Heart right ventricle (tissue), 16 donors: Measurements from ENCODE around the gene ZFAND6. TPM values are rescaled to one million over a fixed set of nuclear protein-coding genes. Genes with fewer than 3 reads are reported as not detected.

ENCODE experiments used
- ATAC-seq, 8 donors: fragments of 200-7000 bp; cut with Tn5 transposase; one replicate each; pipeline ENCODE4 v1.9.1; 2020; ENCODE audit warnings: mild to moderate bottlenecking in 8 of 8, moderate library complexity in 8 of 8, moderate number of reproducible peaks in 1 of 8
- DNase-seq, 2 donors: peaks; one replicate each; pipeline ENCODE4 v3.0.0-alpha.2; 2020
- H3K27ac ChIP-seq, 10 donors: fragments of 200-600 bp; sonication (generic) in 2 of 10; one replicate each; pipeline versions ENCODE4 v1.5.0 to v1.8.0; 2020 to 2022; ENCODE audit warnings: mild to moderate bottlenecking in 3 of 10
- H3K27me3 ChIP-seq, 7 donors: fragments of 200-600 bp; one replicate each; pipeline ENCODE4 v1.8.0; 2021 to 2022; ENCODE audit warnings: mild to moderate bottlenecking in 2 of 7
- H3K36me3 ChIP-seq, 9 donors: fragments of 200-600 bp; sonication (generic) in 1 of 9; one replicate each; pipeline versions ENCODE4 v1.5.0 to v1.8.0; 2020 to 2022; ENCODE audit warnings: mild to moderate bottlenecking in 2 of 9
- H3K4me1 ChIP-seq, 9 donors: fragments of 200-600 bp; sonication (generic) in 1 of 9; one replicate each; pipeline versions ENCODE4 v1.5.0 to v1.8.0; 2020 to 2022; ENCODE audit warnings: mild to moderate bottlenecking in 4 of 9
- H3K4me3 ChIP-seq, 10 donors: fragments of 200-600 bp; sonication (generic) in 2 of 10; one replicate each; pipeline versions ENCODE4 v1.5.0 to v1.8.0; 2020 to 2022; ENCODE audit warnings: mild to moderate bottlenecking in 7 of 10, moderate library complexity in 2 of 10
- H3K9me3 ChIP-seq, 11 donors: fragments of 200-600 bp in 10 of 11; sonication (generic) in 2 of 11; one replicate each; pipeline versions ENCODE4 v1.5.0 to v1.8.0; 2013 to 2022; ENCODE audit warnings: mild to moderate bottlenecking in 2 of 11, control low read depth in 1 of 11, moderate library complexity in 1 of 11
- CTCF ChIP-seq, 9 donors: fragments of 200-600 bp; sonication (generic) in 2 of 9; IDR thresholded peaks; one replicate each; pipeline versions ENCODE4 v1.5.0 to v1.8.0; 2021 to 2022; ENCODE audit warnings: antibody characterized with exemption in 9 of 9, mild to moderate bottlenecking in 5 of 9, moderate library complexity in 1 of 9
- WGBS, 2 donors: extraction: QIAGEN DNeasy Blood & Tissue Kit; methylation state at CpG; one replicate each; pipeline ENCODE4 v1.1.7; 2013; ENCODE audit warnings: inconsistent platforms in 1 of 2; 5-methylcytosine and 5-hydroxymethylcytosine counted together
- intact Hi-C, 10 donors: fragments of 100-400 bp; cut with DNase I; formaldehyde crosslinking; loops; one replicate each; pipeline versions ENCODE4 v1.11.1 to v1.14.2; 2022
- polyA plus RNA-seq, 2 donors: library from polyadenylated mRNA; stranded (reverse); fragments of 200-250 nt; gene quantifications; one replicate each; pipeline ENCODE4 v1.2.3, GENCODE V29; 2013
- total RNA-seq, 10 donors: library from RNA; stranded (reverse); fragmentation: NEBNext Ultra II Directional in 3 of 10; extraction: Animal tissue kit (Norgen Biotek cat#: 25700) in 3 of 10; gene quantifications; one replicate each; pipeline versions ENCODE4 v1.2.1 to v1.2.4, GENCODE V29; 2021 to 2023
- donor health status: Arrhythmogenic right ventricular cardiomyopathy.
- donor health status: ischemic (EF 13 %, LVEDD 7.1; RV severe dilation, severe dysfunction).
- donor health status: healthy with polysubstance abuse.
- donor health status: DM: no; HTN: yes; CAD: no.
- donor health status: DM: no; HTN: no; CAD: no.
- donor health status: ischemic (EF 25% LVEDD 6.9; RV normal size, moderate dysfunction).
- donor health status: ischemic (EF 25% LVEDD 5.7; RV mildly dilated, moderate dysfunction).
- donor health status: healthy.
- donor health status: DM: yes; HTN: yes; CAD: no.
- donor health status: Ischemic cardiomyopathy.
- donor health status: ischemic (EF 35%, LVEDD 5.7; RV mildly dilated, moderate dysfunction).
- donor health status: nonischemic (EF 11% LVEDD 7.7; RV severe dilation, severe dysfunction).
- donor health status: DM: yes; HTN: yes; CAD: no.
- donor health status: PGD.
- donor health status: ischemic (EF 29% LVEDD 5.4; RV normal size, mild dysfunction).
- donor health status: nonischemic (EF 23%, LVEDD 6.1; RV moderate dilation, normal function).

ZFAND6 gene
- total and polyA plus RNA-seq, 12 donors, result 34.5 to 89.5 (median 72.7) TPM

- DNase-seq (no peak), ATAC-seq (no peak)
- intact Hi-C loops, result loop anchor here in 3 of 10 donors (10.0 kb wide), 2 partner anchors 101 to 261 kb away; partner anchors contain the start of genes MTHFS (in 2 of the 3) and ZFAND6 (in 1 of the 3)
- H3K4me3 ChIP-seq, result no peak overlapping the region
- no peaks in the 10 kb centered on the region for H3K9me3 ChIP-seq
- TF ChIP-seq CTCF (IDR thresholded peaks at IDR 0.05), result no peak
- 90 to 96% methylated on average over 8 of the region's 8 CpGs for WGBS, 2 donors
- peaks cover 0 to 9% (median 0%) of the 10 kb centered on the region in 9 donors for H3K36me3 ChIP-seq
- H3K27ac ChIP-seq, result no peak overlapping the region
- no peaks in the 10 kb centered on the region for H3K27me3 ChIP-seq
- peaks cover 6 to 59% (median 28%) of the 10 kb centered on the region in 9 donors for H3K4me1 ChIP-seq
Measured at GRCh38 chr15:80156176-80156720, 96.8 kb downstream of the ZFAND6 start.

GRCh38 chr15:80157215-80157614 lies 97.7 kb downstream of the ZFAND6 start:
- ATAC-seq, result no peak
- H3K27me3 ChIP-seq, result no peaks in the 10 kb centered on the region
- no peak for DNase-seq
- no peak for TF ChIP-seq CTCF (IDR thresholded peaks at IDR 0.05)
- H3K27ac ChIP-seq, result no peak overlapping the region
- H3K9me3 ChIP-seq, result no peaks in the 10 kb centered on the region
- WGBS, 2 donors, result 88 to 98% methylated on average over 5 of the region's 5 CpGs
- intact Hi-C loops, result loop anchor here in 3 of 10 donors (10.0 kb wide), 2 partner anchors 102 to 262 kb away; partner anchors contain the start of genes MTHFS (in 2 of the 3) and ZFAND6 (in 1 of the 3)
- peaks cover 6 to 60% (median 19%) of the 10 kb centered on the region in 9 donors for H3K4me1 ChIP-seq
- H3K36me3 ChIP-seq, result peaks cover 0 to 11% (median 0%) of the 10 kb centered on the region in 9 donors
- no peak overlapping the region for H3K4me3 ChIP-seq

GRCh38 chr15:80159301-80159700 lies 99.8 kb downstream of the ZFAND6 start:
- TF ChIP-seq CTCF (IDR thresholded peaks at IDR 0.05), result no peak
- intact Hi-C loops, result loop anchor here in 3 of 10 donors (10.0 kb wide), 2 partner anchors 104 to 264 kb away; partner anchors contain the start of genes MTHFS (in 2 of the 3) and ZFAND6 (in 1 of the 3)
- 97 to 98% methylated on average over 5 of the region's 5 CpGs for WGBS, 2 donors
- no peaks in the 10 kb centered on the region for H3K27me3 ChIP-seq
- no peak for ATAC-seq
- H3K27ac ChIP-seq, result no peak overlapping the region
- H3K9me3 ChIP-seq, result peaks cover 0 to 4% (median 0%) of the 10 kb centered on the region in 11 donors
- H3K36me3 ChIP-seq, result peaks cover 0 to 15% (median 0%) of the 10 kb centered on the region in 9 donors
- H3K4me3 ChIP-seq, result no peak overlapping the region
- peaks cover 0 to 58% (median 10%) of the 10 kb centered on the region in 9 donors for H3K4me1 ChIP-seq
- DNase-seq, result no peak

GRCh38 chr15:80159811-80160569 lies 100.5 kb downstream of the ZFAND6 start:
- TF ChIP-seq CTCF (IDR thresholded peaks at IDR 0.05), result no peak
- Histone ChIP-seq H3K4me3 (no peak overlapping the region), H3K4me1 (peaks cover 0 to 51% (median 10%) of the 10 kb centered on the region in 9 donors), H3K36me3 (peaks cover 0 to 15% (median 0%) of the 10 kb centered on the region in 9 donors), H3K9me3 (peaks cover 0 to 4% (median 0%) of the 10 kb centered on the region in 11 donors), H3K27ac (peak overlapping the region in 3 of 10 donors; percentile 26 to 85 (median 33)), H3K27me3 (no peaks in the 10 kb centered on the region)
- 93% methylated on average over 12 of the region's 12 CpGs for WGBS, 2 donors
- intact Hi-C loops, result loop anchor here in 4 of 10 donors (5.0 to 10.0 kb wide), 3 partner anchors 103 to 265 kb away; partner anchors contain the start of genes MTHFS (in 2 of the 4) and ZFAND6 (in 2 of the 4)
- ATAC-seq (no peak), DNase-seq (no peak)
